Bronchial epithelial cell (primary cell): ENCODE results near the gene CKS1B. TPM values are rescaled to one million over a fixed set of nuclear protein-coding genes. Genes with fewer than 3 reads are reported as not detected.

Experiments
- DNase-seq: peaks from one replicate; pipeline ENCODE4 v3.0.0-alpha.2; 2010; ENCODE audit warnings: low read depth
- FAIRE-seq: peaks from 2 replicates; lab custom pipeline; 2011; peaks lifted over from hg19 to GRCh38; lab: Jason Lieb, UNC
- H3K27me3 ChIP-seq: 2 replicates; pipeline ENCODE4 v1.5.1; 2011; ENCODE audit warnings: low read length; ENCODE audit not compliant: control insufficient read depth, insufficient read depth
- H3K36me3 ChIP-seq: 2 replicates; pipeline ENCODE4 v1.5.1; 2011; ENCODE audit warnings: low read length; ENCODE audit not compliant: control insufficient read depth, insufficient read depth
- H3K4me3 ChIP-seq: 2 replicates; pipeline ENCODE4 v1.5.1; 2011; ENCODE audit warnings: mild to moderate bottlenecking, low read depth, low read length, control low read depth
- total RNA-seq: library from RNA; depleted of rRNA; stranded (reverse); fragments of >200 nt; gene quantifications from 2 replicates; pipeline ENCODE4 v1.2.1, GENCODE V29; 2014
- TF ChIP-seq, protein P1 (sequence below): IDR thresholded peaks from 2 replicates; pipeline ENCODE4 v1.5.1; 2011; ENCODE audit warnings: mild to moderate bottlenecking, moderate library complexity, low read length, control low read depth, inconsistent platforms; ENCODE audit not compliant: insufficient read depth, severe bottlenecking

Gene CKS1B
- total RNA-seq, 1 donor from 2014 or later: 56.3 TPM

DNA sequence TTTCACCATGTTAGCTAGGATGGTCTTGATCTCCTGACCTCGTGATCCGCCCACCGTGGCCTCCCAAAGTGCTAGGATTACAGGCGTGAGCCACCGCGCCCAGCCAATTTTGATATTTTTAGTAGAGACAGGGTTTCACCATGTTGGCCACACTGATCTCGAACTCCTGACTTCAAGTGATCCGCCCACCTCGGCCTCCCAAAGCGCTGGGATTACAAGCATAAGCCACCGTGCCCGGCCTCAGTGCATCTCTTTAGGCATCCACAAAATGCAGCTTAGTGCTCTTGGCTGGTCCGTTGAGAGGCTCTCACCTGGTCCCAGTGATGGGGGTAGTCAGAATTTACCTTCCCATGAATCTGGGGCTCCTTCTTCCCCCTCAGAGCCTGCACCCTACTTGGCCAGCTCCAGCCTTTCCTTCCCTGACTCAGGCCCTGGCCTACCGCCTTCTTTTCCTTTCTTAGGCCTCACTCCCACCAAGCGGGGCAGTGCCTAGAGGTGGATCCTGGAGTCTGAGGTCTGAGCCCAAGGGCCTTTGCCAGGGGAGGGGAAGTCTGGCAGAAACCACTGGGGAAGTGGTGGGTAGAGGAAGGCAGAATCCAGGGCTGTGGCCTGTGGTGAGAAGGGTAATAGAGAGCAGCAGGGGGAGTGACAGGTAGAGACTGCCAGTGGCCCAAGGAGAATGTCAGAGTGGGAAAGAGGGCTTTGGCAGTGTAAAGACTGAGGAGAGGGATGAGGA is 22.7 kb downstream of the CKS1B start:
- H3K4me3 ChIP-seq: no peak overlapping the region
- no peaks in the 10 kb centered on the region for H3K36me3 ChIP-seq
- DNase-seq: no peak
- no peak for FAIRE-seq
- TF ChIP-seq, protein P1, sequence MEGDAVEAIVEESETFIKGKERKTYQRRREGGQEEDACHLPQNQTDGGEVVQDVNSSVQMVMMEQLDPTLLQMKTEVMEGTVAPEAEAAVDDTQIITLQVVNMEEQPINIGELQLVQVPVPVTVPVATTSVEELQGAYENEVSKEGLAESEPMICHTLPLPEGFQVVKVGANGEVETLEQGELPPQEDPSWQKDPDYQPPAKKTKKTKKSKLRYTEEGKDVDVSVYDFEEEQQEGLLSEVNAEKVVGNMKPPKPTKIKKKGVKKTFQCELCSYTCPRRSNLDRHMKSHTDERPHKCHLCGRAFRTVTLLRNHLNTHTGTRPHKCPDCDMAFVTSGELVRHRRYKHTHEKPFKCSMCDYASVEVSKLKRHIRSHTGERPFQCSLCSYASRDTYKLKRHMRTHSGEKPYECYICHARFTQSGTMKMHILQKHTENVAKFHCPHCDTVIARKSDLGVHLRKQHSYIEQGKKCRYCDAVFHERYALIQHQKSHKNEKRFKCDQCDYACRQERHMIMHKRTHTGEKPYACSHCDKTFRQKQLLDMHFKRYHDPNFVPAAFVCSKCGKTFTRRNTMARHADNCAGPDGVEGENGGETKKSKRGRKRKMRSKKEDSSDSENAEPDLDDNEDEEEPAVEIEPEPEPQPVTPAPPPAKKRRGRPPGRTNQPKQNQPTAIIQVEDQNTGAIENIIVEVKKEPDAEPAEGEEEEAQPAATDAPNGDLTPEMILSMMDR: no peak
- H3K27me3 ChIP-seq: no peaks in the 10 kb centered on the region

DNA sequence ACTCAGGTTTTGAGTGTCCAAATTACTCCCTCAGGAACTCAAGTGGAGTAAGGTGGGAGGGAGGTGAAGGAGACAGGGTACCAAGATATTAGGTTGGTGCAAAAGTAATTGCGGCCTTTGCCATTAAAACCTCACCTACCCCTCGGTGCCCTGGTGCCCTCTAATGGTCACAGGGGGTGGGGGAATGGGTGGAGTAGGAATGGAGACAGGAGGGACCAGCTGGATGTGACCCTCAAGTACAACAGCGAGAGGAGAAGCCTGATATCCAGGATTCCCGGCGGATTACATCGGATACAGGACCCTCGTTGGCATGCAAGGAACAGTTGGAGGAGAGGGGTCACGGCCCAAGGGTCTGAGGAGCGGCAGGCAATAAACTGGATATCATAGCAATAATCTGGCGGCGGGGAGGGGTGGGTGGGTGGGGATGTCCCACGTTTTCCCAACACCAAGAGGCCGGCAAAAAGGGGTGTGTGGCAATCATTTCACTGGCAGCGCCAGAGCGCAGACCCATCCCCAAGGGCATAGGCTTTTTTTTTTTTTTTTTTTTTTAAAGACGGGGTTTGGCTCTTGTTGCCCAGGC is 23.8 kb downstream of the CKS1B start:
- TF ChIP-seq, protein P1: no peak
- no peak for DNase-seq
- no peak overlapping the region for H3K4me3 ChIP-seq
- H3K36me3 ChIP-seq: no peaks in the 10 kb centered on the region
- FAIRE-seq: no peak
- H3K27me3 ChIP-seq: no peaks in the 10 kb centered on the region

DNA sequence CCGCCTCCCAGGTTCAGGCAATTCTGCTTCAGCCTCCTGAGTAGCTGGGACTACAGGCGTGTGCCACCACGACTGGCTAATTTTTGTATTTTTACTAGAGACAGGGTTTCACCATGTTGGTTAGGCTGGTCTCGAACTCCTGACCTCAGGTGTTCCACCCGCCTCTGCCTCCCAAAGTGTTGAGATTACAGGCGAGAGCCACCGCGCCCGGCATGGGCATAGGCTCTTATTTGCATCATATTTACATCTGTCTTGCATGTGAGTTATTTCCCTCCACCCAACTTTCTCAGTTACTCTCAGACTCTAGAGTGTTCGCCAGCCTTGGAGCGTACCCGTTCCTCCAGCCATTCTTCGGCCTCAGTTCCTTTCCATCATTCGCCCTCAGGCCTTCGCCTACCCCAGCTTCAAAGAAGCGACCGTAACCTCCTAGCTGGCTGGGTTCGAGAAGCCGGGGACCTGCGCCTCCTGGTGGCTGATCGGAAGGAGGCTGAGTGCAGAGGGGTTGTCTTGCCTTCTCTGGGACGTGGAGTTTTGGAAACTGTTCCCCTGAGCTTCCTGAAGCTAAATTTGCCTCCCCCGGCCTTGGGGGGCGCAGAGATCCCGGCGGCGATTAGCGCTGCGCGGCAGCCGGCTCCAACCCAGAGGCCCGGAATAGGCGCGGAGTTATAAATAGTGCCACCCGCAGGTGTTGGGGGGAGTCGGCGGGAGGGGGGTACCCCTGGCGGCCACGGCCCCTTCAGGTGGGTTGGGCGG is 24.5 kb downstream of the CKS1B start:
- DNase-seq: peak; percentile 43
- Histone ChIP-seq H3K36me3 (peaks cover 3% of the 10 kb centered on the region), H3K4me3 (no peak overlapping the region), H3K27me3 (no peaks in the 10 kb centered on the region)
- TF ChIP-seq, protein P1: peak; percentile 91
- FAIRE-seq: no peak

DNA sequence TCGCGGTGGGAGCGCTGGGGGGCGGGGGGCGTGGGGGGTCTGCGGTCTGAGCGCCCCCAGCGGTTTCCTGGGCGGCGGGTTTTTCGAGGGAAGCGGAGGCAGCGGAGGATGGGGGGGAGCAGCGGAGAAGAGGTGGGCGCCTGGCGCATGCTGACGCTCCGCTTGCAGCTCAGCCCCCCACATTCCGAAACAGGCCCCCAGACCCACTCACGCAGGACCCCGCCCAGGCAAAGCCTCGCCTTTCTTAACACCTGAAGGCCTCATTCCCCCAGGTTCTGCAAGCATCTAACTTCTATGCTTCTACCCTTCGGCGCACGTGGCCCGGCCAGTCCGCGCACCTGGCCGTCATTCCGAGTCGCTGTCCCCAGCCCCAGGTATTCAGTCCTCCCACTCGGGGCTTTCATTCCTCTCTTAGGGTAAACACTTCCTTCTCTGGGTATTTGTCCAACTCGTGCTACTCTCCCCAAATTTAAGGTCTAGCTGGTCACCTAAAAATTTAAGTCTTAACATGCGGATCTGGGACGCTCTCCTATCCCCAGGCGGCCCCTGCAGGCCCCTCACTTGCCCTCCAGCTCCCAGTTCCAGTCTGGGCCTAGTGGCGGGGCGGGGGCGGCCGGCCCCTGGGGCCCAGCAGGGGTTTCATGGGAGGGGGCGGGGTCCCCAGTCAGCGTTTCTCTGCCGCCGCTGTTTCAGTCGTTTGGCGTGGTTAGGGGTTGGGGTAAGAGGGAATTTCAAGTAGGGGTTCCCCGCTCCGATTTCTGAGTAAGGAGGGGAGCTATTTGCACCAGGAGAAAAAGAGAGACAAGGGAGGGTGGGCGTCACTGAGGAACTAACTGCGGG is 25.3 kb downstream of the CKS1B start:
- Histone ChIP-seq H3K36me3 (peaks cover 5% of the 10 kb centered on the region), H3K4me3 (peak overlapping the region; percentile 96), H3K27me3 (no peaks in the 10 kb centered on the region)
- FAIRE-seq (no peak), DNase-seq (no peak)
- TF ChIP-seq, protein P1: no peak

DNA sequence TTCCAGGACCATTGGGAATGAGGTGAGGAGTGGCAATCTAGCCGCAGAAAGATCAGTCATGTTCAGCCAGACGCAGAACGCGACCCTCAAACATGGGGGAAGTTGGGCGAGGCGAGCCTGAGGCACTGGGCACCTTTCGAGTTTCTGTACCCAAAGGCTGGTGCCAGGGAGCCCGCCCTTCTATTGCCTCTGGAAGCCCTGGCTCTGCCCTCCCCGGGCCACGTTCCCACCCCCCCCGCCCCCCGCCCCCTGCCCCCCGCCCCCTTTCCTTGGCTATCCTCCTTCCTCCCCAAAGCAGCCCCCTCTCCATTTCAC is 25.9 kb downstream of the CKS1B start:
- no peaks in the 10 kb centered on the region for H3K27me3 ChIP-seq
- H3K4me3 ChIP-seq: peak overlapping the region; percentile 96
- no peak for FAIRE-seq
- no peak for DNase-seq
- peaks cover 6% of the 10 kb centered on the region for H3K36me3 ChIP-seq
- TF ChIP-seq, protein P1: no peak
